ENCODE data around the gene AMOTL2. TPM values are rescaled to one million over a fixed set of nuclear protein-coding genes. Genes with fewer than 3 reads are reported as not detected.

Gene AMOTL2
- total RNA-seq, 1 donor from 2014 or later: not detected

DNA sequence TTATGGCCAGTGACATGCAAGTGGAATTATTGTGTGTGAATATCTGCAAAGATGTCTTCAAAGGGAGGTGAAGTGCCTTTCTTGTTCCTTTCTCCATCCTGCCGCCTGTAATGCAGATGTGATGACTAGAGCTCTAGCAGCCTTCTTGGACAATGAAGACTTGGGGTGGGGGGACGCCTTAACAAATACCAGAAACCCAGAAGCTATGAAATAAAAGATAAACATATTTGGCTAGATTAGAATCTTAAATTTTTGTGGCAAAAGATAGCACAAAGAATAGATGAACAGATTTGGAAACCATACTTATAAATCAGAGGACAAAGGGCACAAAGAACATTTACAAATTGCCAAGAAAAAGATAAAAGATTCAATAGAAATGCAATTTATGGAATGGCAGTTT is 56.1 kb downstream of the AMOTL2 start:
- Mint-ChIP-seq H3K4me3 (ENCODE audit: low read depth) (no peak overlapping the region), H3K4me1 (ENCODE audit: low read depth) (no peaks in the 10 kb centered on the region), H3K9me3 (no peaks in the 10 kb centered on the region), H3K27ac (no peak overlapping the region), H3K36me3 (ENCODE audit: low read depth) (no peaks in the 10 kb centered on the region), H3K27me3 (ENCODE audit: low read depth) (peaks cover 27% of the 10 kb centered on the region)
- no peak for DNase-seq (ENCODE audit: low spot score)
- intact Hi-C loops (cut with micrococcal nuclease): no loop called here

GRCh38 chr3:134317106-134317947 is 56.9 kb downstream of the AMOTL2 start:
- no peak overlapping the region for H3K4me3 Mint-ChIP-seq (ENCODE audit: low read depth)
- H3K9me3 Mint-ChIP-seq: no peaks in the 10 kb centered on the region
- H3K27me3 Mint-ChIP-seq (ENCODE audit: low read depth): peaks cover 23% of the 10 kb centered on the region
- no peaks in the 10 kb centered on the region for H3K36me3 Mint-ChIP-seq (ENCODE audit: low read depth)
- no peak for DNase-seq (ENCODE audit: low spot score)
- intact Hi-C loops (cut with micrococcal nuclease): no loop called here
- H3K27ac Mint-ChIP-seq: no peak overlapping the region
- H3K4me1 Mint-ChIP-seq (ENCODE audit: low read depth): no peaks in the 10 kb centered on the region

- no peak for DNase-seq (ENCODE audit: low spot score)
- intact Hi-C loops (cut with micrococcal nuclease): no loop called here
- H3K27ac Mint-ChIP-seq: no peak overlapping the region
- no peaks in the 10 kb centered on the region for H3K36me3 Mint-ChIP-seq (ENCODE audit: low read depth)
- H3K4me1 Mint-ChIP-seq (ENCODE audit: low read depth): no peaks in the 10 kb centered on the region
- peaks cover 28% of the 10 kb centered on the region for H3K27me3 Mint-ChIP-seq (ENCODE audit: low read depth)
- no peaks in the 10 kb centered on the region for H3K9me3 Mint-ChIP-seq
- H3K4me3 Mint-ChIP-seq (ENCODE audit: low read depth): no peak overlapping the region
Observed at GRCh38 chr3:134315286-134316106, 58.8 kb downstream of the AMOTL2 start.

DNA sequence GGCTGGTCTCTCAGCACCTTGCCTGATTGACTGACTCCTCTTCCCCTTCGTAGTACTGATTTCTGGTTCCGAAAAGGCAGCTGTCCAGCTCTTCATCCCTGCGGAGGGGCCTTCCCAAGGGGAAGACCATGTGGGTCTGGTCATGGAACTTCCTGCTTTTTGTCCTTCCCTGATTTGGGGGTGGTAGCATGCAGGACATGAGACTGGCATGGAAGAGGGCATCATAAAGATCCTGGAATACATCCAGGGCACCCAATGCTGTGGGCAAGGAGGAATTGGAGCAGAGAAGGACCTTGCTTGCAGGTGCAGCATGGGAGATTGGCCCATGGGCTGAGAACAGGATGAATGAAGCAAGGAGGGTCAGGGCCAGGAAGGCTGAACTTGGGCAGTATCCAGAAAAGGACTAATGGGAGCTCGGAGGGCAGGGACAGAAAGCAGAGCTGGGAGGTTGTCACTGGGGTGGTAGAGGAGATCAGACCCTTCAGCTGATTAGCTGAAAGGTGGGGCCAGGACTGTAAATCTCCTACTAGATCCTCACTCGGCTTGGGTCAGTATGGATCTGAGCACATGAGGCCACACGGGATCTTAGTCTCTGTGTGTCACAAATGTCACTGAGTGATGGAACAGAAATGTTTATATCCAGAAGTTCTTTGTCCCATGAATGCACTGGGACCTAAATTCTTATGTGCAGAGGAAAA is 59.5 kb downstream of the AMOTL2 start:
- peaks cover 34% of the 10 kb centered on the region for H3K27me3 Mint-ChIP-seq (ENCODE audit: low read depth)
- H3K9me3 Mint-ChIP-seq: no peaks in the 10 kb centered on the region
- H3K4me3 Mint-ChIP-seq (ENCODE audit: low read depth): no peak overlapping the region
- H3K27ac Mint-ChIP-seq: no peak overlapping the region
- no peaks in the 10 kb centered on the region for H3K4me1 Mint-ChIP-seq (ENCODE audit: low read depth)
- no peak for DNase-seq (ENCODE audit: low spot score)
- intact Hi-C loops (cut with micrococcal nuclease): no loop called here
- H3K36me3 Mint-ChIP-seq (ENCODE audit: low read depth): no peaks in the 10 kb centered on the region

- no peaks in the 10 kb centered on the region for H3K9me3 Mint-ChIP-seq
- intact Hi-C loops (cut with micrococcal nuclease): no loop called here
- H3K4me1 Mint-ChIP-seq (ENCODE audit: low read depth): no peaks in the 10 kb centered on the region
- no peak overlapping the region for H3K4me3 Mint-ChIP-seq (ENCODE audit: low read depth)
- H3K36me3 Mint-ChIP-seq (ENCODE audit: low read depth): no peaks in the 10 kb centered on the region
- peaks cover 34% of the 10 kb centered on the region for H3K27me3 Mint-ChIP-seq (ENCODE audit: low read depth)
- H3K27ac Mint-ChIP-seq: no peak overlapping the region
- no peak for DNase-seq (ENCODE audit: low spot score)
Observed at GRCh38 chr3:134313847-134314587, 60.2 kb downstream of the AMOTL2 start.

DNA sequence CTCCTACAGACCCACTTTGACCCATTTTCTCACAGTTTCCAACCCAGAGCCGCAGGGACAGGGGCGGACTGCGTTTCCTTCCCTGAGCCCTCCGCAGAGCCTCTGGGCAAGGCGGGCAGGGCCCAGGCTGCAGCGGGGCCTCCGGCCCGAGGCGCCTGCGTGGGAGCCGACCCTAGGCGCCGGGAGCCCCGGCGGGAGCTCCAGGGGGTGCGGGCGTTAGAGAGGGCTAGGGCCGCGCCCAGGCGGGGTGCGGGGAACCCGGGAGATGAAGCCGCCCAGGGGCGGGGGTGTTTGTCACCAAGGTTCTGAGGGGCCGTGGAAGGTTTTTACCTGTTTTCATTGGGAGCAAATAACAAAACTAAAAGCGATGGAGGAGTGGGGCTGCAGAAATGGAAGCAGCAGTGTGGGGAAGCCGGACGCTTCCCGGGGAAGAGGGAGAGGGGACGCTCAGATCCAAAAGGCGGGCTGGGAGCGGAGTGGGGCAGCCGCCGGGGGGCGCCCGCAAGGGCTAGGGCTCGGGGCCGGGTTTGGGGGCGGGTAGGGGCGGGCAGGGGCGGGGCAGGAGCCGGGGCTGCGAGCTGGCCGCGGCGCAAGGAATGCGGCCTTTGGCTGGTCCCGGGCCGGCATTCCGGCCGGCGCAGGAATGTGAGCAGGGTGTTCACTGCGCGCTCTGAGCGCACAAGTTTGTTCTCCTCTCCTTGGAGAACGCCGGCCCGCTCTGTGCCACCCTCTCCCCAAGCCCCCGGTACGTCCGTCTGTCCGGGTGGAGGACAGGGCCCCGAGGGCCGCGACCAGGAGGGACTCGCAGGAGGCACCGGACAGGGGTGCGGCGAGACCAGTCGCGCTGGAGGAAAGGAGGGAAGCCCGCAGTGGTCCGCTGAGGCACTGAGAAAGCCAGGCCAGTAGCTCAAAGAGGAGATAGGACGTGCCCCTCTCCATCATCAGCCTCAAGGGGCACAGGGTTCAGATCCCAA is 61.1 kb downstream of the AMOTL2 start:
- Mint-ChIP-seq H3K4me1 (ENCODE audit: low read depth) (peaks cover 1% of the 10 kb centered on the region), H3K36me3 (ENCODE audit: low read depth) (no peaks in the 10 kb centered on the region), H3K27me3 (ENCODE audit: low read depth) (peaks cover 37% of the 10 kb centered on the region), H3K27ac (no peak overlapping the region), H3K4me3 (ENCODE audit: low read depth) (no peak overlapping the region), H3K9me3 (no peaks in the 10 kb centered on the region)
- intact Hi-C loops (cut with micrococcal nuclease): no loop called here
- DNase-seq (ENCODE audit: low spot score): no peak

DNA sequence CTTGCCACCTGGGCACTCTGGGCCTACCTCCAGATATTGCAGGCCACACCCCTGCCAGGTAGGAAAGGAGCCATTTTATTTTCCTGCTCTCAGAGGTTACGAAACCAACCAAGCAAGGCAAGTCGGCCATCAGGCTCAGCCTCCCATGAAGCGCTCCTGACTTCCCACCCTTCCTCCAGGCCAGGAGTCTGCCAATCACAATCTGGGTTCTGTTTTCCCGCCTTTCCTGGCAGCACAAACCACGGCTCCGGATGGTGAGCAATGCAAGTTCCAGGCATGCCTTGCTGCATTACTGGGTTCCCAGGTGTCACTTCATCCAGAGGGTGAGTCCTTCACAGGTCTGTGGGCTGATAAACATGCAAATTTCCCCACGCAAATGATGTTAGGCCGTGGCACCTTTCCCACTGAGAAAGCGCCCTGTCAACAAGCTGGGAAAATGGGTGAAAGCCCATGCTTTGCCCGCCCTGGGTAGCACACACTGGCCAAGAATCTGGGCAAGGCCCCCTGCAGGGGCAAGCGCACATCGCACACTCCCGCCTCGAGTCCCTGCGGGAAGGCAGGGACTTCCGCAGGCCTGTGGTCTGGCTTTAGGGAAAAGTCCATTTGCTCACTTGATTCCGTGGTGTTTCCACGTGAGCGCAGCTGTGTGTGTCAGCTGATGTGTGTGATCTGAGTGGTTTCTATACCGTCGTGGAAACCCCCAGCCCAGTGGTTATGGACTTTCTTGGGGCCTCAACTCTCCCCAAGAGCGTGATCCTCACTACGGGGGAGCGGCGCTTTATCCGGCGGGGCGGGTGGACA is 62.0 kb downstream of the AMOTL2 start:
- Mint-ChIP-seq H3K27ac (no peak overlapping the region), H3K4me3 (ENCODE audit: low read depth) (no peak overlapping the region), H3K27me3 (ENCODE audit: low read depth) (peaks cover 44% of the 10 kb centered on the region), H3K4me1 (ENCODE audit: low read depth) (peaks cover 2% of the 10 kb centered on the region), H3K9me3 (no peaks in the 10 kb centered on the region), H3K36me3 (ENCODE audit: low read depth) (no peaks in the 10 kb centered on the region)
- intact Hi-C loops (cut with micrococcal nuclease): no loop called here
- no peak for DNase-seq (ENCODE audit: low spot score)

DNA sequence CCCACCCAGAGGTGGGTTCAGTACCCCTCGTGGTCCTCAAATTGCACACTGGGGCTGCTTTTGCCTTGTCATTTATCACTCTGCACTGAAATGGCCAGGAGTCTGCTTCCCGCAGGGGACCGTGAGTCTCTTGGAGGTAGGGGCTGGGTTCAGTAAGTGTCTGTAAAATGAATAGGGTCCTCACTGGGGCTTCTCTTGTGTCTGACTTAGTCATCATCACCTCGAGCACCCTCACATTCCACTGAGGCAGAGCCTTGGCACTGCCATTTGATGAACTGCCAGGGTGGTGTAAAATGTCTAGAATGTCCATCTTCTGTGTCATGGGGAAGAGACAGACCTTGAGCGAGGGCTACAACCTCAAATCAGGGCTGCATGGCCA is 62.6 kb downstream of the AMOTL2 start:
- Mint-ChIP-seq H3K27ac (no peak overlapping the region), H3K36me3 (ENCODE audit: low read depth) (no peaks in the 10 kb centered on the region), H3K27me3 (ENCODE audit: low read depth) (peaks cover 50% of the 10 kb centered on the region), H3K4me3 (ENCODE audit: low read depth) (no peak overlapping the region), H3K4me1 (ENCODE audit: low read depth) (peaks cover 2% of the 10 kb centered on the region), H3K9me3 (no peaks in the 10 kb centered on the region)
- intact Hi-C loops (cut with micrococcal nuclease): no loop called here
- DNase-seq (ENCODE audit: low spot score): no peak

DNA sequence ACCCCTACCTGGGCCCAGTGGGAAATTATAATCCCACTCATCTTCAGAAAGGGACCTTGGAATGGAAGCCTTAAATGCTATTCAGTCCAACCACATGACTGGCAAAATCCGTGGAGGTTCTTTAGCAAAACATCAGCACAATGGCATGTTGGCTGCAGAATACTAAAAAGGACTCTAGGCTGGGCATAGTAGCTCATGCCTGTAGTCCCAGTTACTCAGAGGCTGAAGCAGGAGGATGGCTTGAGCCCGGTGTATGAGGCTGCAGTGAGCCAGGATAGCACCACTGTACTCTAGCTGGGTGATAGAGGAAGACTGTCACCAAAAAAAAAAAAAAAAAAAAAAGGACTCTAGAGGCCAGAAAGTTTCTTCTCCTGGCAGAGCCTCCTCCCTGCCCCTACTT is 63.0 kb downstream of the AMOTL2 start:
- Mint-ChIP-seq H3K4me3 (ENCODE audit: low read depth) (no peak overlapping the region), H3K36me3 (ENCODE audit: low read depth) (no peaks in the 10 kb centered on the region), H3K27me3 (ENCODE audit: low read depth) (peaks cover 54% of the 10 kb centered on the region), H3K9me3 (no peaks in the 10 kb centered on the region), H3K27ac (no peak overlapping the region), H3K4me1 (ENCODE audit: low read depth) (peaks cover 2% of the 10 kb centered on the region)
- DNase-seq (ENCODE audit: low spot score): no peak
- intact Hi-C loops (cut with micrococcal nuclease): no loop called here

DNA sequence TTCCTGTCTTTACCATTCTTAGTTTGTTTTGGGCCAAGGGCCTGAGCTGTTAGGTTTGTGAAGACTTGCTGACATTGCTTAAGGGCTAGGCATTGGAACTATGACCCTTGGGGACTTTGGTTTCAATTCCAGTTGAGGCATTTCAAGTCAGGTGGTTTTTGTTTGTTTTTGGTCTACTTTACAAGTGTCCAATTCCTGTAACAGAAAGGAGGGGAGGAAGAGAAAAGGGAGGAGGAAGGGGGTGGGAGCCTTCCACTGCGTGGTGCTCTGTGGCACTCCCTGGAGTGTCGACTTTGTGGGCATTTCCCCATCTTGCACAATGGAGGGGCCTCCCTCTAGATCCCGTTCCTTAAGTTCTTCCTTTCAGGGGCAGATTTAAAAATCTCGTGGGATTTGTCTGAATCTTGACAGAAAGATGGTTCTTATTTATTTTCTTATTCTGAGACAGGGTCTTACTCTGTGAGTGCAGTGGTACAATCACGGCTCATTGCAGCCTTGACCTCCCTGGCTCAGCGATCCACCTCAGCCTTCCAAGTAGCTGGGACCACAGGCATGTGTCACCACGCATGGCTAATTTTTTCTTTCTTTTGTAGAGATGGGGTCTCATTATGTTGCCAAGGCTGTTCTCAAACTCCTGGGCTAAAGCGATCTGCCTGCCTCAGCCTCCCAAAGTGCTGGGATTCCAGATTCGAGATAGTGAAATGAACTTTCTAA is 64.1 kb downstream of the AMOTL2 start:
- Mint-ChIP-seq H3K4me3 (ENCODE audit: low read depth) (no peak overlapping the region), H3K27me3 (ENCODE audit: low read depth) (peaks cover 62% of the 10 kb centered on the region)
- intact Hi-C loops (cut with micrococcal nuclease): loop anchor here (5.0 kb wide), 2 partner anchors 67 to 177 kb away; partner anchors contain the start of genes ANAPC13 and CEP63

More for the DNA sequence above, 64.1 kb downstream of the AMOTL2 start:
- no peak overlapping the region for H3K27ac Mint-ChIP-seq
- no peaks in the 10 kb centered on the region for H3K36me3 Mint-ChIP-seq (ENCODE audit: low read depth)
- peaks cover 2% of the 10 kb centered on the region for H3K4me1 Mint-ChIP-seq (ENCODE audit: low read depth)
- no peak for DNase-seq (ENCODE audit: low spot score)
- H3K9me3 Mint-ChIP-seq: no peaks in the 10 kb centered on the region
